Astrocyte of the spinal cord (primary cell): ENCODE measurements around the gene POLR2F.

Experiments
- DNase-seq: peaks from one replicate; pipeline ENCODE4 v3.0.0; 2011; ENCODE audit warnings: low read depth, low spot score
- H3K4me3 ChIP-seq: 2 replicates; pipeline ENCODE4 v1.5.1; 2011; ENCODE audit warnings: low read depth, mild to moderate bottlenecking, low read length, moderate library complexity
- in situ Hi-C: cut with HindIII; loops from 2 replicates; pipeline ENCODE4 v1.10.0; 2017; ENCODE audit warnings: low sequenced_read_pairs
- TF ChIP-seq, protein P1 (sequence below): IDR thresholded peaks from 2 replicates; pipeline ENCODE4 v1.5.1; 2012; ENCODE audit warnings: low read depth, mild to moderate bottlenecking, low read length, inconsistent platforms

The POLR2F gene

DNA sequence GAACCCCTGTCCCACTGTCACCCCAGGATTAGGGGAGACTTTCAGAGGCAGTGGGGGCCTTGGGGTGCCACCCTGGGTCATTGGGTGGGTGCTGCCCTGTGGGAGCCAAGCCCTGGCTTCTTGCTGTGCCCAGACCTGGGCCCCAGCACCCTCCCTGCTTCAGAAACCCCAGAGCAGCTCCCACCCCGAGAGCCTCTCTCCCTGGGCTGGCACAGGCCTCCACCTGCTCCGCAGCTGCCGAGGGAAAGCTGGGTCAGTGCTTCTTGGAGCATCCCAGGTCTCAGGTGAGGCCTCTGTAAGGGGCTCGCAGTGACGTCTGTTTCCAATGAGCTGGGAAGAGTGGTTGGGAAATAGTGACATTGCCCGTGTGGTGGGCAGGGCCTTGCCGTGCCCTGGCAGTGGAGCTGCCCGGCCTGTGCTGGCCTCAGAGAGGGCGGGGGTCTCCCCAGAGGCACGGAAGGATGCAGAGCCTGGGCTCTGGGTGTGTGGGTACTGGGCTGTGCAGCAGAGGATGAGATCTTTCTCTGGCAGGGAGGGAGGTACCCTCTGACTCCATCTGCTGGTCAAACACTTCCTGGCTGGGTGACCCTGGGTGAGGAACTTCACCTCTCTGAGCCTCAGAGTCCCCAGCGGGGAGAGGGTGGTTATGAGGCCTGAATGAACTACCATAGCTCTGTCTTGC is 23.1 kb upstream of the POLR2F start:
- no peak for DNase-seq
- no peak overlapping the region for H3K4me3 ChIP-seq
- in situ Hi-C loops: no loop called here
- TF ChIP-seq, protein P1, sequence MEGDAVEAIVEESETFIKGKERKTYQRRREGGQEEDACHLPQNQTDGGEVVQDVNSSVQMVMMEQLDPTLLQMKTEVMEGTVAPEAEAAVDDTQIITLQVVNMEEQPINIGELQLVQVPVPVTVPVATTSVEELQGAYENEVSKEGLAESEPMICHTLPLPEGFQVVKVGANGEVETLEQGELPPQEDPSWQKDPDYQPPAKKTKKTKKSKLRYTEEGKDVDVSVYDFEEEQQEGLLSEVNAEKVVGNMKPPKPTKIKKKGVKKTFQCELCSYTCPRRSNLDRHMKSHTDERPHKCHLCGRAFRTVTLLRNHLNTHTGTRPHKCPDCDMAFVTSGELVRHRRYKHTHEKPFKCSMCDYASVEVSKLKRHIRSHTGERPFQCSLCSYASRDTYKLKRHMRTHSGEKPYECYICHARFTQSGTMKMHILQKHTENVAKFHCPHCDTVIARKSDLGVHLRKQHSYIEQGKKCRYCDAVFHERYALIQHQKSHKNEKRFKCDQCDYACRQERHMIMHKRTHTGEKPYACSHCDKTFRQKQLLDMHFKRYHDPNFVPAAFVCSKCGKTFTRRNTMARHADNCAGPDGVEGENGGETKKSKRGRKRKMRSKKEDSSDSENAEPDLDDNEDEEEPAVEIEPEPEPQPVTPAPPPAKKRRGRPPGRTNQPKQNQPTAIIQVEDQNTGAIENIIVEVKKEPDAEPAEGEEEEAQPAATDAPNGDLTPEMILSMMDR: peak; percentile 69

DNA sequence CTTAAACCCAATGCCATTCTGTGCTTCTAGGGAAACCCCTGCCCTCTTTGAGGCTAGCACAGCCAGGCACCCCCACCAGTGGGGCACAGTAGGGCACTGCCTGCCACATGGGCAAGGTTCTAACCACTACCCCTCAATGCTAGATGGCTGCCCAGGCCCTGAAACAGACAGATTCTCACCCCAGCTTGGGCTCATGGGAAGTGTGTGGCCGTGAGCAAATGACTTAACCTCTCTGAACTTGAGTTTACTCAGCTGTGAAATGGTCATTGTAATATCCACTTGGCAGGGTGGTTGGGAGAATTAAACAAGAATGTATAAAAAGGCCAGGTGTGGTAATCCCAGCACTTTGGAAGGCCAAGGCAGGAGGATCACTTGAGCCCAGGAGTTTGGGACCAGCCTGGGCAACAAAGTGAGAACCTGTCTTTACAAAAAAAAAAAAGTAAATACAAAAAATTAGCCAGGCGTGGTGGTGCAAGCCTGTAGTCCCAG is 22.5 kb upstream of the POLR2F start:
- no peak overlapping the region for H3K4me3 ChIP-seq
- TF ChIP-seq, protein P1: no peak
- DNase-seq: no peak
- in situ Hi-C loops: no loop called here

DNA sequence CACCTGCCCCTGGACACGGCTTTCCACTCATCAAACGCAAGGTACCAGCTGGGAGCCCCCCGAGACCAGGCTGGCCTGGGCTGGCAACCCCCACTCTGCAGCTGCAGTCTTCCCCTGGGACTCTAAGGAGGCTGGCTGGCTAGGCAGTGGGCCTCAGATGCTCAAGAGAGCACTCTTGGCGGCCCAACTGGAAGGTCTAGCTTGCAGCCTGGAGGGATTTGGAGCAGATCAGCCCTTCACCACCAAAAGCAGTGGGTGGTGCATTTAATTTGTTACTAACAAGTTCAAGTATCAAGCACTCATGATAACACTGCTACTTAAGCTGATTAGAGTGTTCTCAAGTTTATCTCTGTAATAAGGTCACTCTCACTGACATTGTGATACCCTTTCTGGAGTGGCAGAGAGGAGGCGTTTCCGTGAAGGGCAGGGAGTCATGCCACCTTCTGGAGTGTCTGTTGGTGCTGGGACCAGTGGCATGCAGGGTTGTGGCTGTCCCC is 21.6 kb upstream of the POLR2F start:
- DNase-seq: no peak
- in situ Hi-C loops: no loop called here
- TF ChIP-seq, protein P1: no peak
- H3K4me3 ChIP-seq: no peak overlapping the region

DNA sequence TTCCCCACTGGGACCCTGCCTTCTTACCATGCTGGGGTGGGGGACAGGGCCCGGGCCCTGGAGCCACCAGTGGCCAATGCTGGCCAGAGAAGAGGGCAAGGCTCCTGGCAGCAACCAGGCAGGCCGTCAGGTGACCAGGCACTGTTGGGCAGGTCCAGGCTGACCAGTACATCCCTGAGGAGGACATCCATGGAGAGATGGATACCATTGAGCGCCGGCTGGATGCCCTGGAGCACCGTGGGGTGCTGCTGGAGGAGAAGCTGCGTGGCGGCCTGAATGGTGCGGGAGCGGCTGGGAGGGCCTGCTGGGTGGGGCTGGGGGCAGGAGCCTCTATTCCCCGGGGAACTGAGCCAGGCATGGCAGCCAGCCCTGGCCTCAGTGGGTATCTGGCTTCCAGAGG is 21.1 kb upstream of the POLR2F start:
- TF ChIP-seq, protein P1: no peak
- DNase-seq: no peak
- in situ Hi-C loops: no loop called here
- no peak overlapping the region for H3K4me3 ChIP-seq

DNA sequence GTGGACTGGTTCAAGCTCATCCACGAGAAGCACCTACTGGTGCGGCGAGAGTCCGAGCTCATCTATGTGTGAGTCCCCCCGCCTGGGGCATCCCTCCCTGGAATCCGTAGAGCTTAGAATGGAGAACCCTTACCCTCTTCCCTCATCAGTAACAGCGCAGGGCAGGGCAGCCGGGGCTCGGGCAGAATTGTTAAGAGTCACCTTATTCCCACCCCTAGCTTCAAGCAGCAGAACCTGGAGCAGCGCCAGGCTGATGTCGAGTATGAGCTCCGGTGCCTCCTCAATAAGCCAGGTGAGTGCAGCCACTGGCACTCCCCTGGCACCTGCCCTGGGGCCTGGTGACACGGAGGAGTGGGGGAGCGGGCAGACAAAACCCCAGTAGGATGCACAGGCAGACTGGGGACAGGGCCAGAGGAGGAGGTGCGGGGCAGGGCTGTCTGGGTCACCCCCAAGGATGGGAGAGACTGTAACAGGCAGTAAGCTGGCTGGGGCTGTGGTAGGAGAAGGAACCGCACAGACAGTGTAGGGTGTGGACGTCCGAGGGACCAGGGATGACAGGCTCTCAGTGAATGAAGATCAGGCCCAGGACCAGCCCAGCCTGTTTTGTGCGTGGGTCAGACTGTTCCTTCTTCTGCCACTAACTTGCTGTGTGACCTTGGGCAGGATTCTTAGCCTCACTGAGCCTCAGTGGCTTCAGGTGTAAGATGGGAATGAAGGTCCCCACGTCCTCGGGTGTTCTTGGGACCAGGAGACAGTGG is 20.5 kb upstream of the POLR2F start:
- TF ChIP-seq, protein P1: no peak
- in situ Hi-C loops: no loop called here
- no peak overlapping the region for H3K4me3 ChIP-seq
- no peak for DNase-seq

DNA sequence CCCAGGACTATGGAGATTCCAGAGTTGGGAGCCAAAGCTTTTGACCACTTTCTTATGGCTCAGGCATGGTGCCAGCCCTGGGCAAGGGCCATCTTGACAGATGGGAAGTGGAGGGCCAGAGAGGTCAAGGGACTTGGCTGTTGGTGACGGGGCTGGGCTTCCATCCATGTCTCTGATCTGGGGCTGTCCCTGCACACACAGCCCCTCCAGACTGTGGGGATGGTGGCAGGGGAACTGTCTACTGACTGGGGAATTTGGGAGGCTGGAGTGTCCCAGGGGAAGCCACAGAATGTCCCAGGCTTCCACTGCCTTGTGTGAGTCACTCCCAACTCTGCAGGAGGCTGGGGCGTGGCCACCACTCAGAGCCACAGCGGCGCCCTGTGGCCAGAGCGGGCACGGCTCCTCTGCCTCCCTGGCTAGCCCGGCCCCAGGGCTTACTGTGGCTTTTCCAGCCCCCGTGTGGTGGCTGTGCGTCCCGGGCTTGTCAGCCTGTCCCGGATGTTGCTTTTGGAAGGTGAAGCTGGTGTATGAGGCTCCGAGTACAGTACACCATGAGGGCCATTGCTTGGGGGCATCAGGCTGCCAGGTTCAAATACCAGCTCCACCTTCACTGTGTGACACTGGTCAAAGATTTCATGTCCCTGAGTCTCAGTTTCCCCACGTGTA is 19.7 kb upstream of the POLR2F start:
- DNase-seq: peak; percentile 94
- TF ChIP-seq, protein P1: peak; percentile 100
- in situ Hi-C loops: no loop called here
- H3K4me3 ChIP-seq: no peak overlapping the region
